ENCODE data around the gene KLHL22.

GRCh38 chr22:20516399-20516798 is 20.8 kb upstream of the KLHL22 start:
- TF ChIP-seq, protein P1, sequence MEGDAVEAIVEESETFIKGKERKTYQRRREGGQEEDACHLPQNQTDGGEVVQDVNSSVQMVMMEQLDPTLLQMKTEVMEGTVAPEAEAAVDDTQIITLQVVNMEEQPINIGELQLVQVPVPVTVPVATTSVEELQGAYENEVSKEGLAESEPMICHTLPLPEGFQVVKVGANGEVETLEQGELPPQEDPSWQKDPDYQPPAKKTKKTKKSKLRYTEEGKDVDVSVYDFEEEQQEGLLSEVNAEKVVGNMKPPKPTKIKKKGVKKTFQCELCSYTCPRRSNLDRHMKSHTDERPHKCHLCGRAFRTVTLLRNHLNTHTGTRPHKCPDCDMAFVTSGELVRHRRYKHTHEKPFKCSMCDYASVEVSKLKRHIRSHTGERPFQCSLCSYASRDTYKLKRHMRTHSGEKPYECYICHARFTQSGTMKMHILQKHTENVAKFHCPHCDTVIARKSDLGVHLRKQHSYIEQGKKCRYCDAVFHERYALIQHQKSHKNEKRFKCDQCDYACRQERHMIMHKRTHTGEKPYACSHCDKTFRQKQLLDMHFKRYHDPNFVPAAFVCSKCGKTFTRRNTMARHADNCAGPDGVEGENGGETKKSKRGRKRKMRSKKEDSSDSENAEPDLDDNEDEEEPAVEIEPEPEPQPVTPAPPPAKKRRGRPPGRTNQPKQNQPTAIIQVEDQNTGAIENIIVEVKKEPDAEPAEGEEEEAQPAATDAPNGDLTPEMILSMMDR (IDR thresholded peaks at IDR 0.05; ENCODE audit: extremely low read depth in 1 of 2, insufficient read depth in 1 of 2, low read depth in 1 of 2, low read length in 2 of 2), result no peak
- no peak for TF ChIP-seq MAX (IDR thresholded peaks at IDR 0.05; ENCODE audit: insufficient read depth, insufficient read length)

Measured in endothelial cell of umbilical vein (primary cell).